ENCODE data around the gene SH2D2A.

GRCh38 chr1:156776942-156777341 is 39.7 kb downstream of the SH2D2A start:
- TF ChIP-seq, protein P1, sequence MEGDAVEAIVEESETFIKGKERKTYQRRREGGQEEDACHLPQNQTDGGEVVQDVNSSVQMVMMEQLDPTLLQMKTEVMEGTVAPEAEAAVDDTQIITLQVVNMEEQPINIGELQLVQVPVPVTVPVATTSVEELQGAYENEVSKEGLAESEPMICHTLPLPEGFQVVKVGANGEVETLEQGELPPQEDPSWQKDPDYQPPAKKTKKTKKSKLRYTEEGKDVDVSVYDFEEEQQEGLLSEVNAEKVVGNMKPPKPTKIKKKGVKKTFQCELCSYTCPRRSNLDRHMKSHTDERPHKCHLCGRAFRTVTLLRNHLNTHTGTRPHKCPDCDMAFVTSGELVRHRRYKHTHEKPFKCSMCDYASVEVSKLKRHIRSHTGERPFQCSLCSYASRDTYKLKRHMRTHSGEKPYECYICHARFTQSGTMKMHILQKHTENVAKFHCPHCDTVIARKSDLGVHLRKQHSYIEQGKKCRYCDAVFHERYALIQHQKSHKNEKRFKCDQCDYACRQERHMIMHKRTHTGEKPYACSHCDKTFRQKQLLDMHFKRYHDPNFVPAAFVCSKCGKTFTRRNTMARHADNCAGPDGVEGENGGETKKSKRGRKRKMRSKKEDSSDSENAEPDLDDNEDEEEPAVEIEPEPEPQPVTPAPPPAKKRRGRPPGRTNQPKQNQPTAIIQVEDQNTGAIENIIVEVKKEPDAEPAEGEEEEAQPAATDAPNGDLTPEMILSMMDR (IDR thresholded peaks at IDR 0.05) = no peak
- TF ChIP-seq POLR2A (IDR thresholded peaks at IDR 0.05) = no peak
